Measurements from ENCODE around the gene ZNF570. TPM values are rescaled to one million over a fixed set of nuclear protein-coding genes. Genes with fewer than 3 reads are reported as not detected.
A peak's percentile ranks its signal among the peaks of the same experiment; 100 is the strongest.

ZNF570 gene
- total and polyA plus RNA-seq, 9 of the 15 experiments (the other 6 are each of a cell fraction or from before 2014, with no cell fraction given) = 0.09 to 0.95 (median 0.38) TPM

DNA sequence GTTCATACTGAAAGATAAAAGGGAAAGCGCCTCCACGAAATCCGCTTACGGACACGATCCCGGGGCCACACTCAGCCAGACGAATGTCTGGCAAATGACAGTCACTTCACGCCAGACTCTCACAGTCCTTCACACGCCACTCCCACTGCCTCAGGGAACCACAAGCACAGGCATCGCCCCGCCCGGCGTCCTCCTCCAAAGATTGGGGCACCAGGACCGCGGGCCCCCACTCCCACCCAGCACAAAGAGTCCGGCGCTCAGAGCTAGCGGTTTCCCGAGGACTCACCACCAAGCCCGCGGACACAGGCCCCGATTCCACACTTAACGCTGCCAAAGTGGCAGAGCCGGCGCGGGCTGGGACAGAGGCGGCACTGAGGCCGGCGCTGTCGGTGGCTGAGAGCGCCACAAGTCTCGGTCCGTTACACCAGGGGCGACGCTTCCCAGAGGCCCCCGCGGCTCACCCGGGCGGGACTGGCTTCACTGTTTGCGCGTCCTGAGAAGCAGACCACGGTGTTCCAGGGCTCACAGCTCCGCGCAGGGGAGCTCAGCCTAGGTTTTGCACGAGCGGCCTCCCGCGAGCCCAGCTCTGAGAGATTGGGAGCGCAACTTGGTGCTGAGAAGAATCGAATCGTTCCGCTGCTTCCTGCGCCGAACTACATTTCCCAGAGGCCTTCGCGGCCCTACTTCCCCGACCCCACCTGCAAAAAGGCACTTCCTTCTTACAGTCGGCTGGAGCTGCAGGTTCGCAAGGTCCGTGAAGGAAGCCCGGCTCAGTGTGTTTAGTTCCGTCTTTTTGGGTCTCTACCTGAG is 2.2 kb upstream of the ZNF570 start, which contains the start of gene ZNF569 (continued):
- TF ChIP-seq, protein P1, sequence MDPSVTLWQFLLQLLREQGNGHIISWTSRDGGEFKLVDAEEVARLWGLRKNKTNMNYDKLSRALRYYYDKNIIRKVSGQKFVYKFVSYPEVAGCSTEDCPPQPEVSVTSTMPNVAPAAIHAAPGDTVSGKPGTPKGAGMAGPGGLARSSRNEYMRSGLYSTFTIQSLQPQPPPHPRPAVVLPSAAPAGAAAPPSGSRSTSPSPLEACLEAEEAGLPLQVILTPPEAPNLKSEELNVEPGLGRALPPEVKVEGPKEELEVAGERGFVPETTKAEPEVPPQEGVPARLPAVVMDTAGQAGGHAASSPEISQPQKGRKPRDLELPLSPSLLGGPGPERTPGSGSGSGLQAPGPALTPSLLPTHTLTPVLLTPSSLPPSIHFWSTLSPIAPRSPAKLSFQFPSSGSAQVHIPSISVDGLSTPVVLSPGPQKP (CRISPR knock-in tag; IDR thresholded peaks at IDR 0.05) = no peak
- TF ChIP-seq HDAC8 (tag; IDR thresholded peaks at IDR 0.05) = 0 out of 2 replicates have a peak, but pooled peaks have one; percentile 15
- 0 out of 2 replicates have a peak, but pooled peaks have one; percentile 16 for TF ChIP-seq ZNF175 (CRISPR knock-in tag; IDR thresholded peaks at IDR 0.05; ENCODE audit: low read depth)
- no peak for TF ChIP-seq RBM15 (IDR thresholded peaks at IDR 0.05; ENCODE audit: insufficient read depth, low read length)
- TF ChIP-seq RBM22 (IDR thresholded peaks at IDR 0.05; ENCODE audit: low read depth, low read length, poor library complexity, severe bottlenecking) = no peak
- TF ChIP-seq, protein P2, sequence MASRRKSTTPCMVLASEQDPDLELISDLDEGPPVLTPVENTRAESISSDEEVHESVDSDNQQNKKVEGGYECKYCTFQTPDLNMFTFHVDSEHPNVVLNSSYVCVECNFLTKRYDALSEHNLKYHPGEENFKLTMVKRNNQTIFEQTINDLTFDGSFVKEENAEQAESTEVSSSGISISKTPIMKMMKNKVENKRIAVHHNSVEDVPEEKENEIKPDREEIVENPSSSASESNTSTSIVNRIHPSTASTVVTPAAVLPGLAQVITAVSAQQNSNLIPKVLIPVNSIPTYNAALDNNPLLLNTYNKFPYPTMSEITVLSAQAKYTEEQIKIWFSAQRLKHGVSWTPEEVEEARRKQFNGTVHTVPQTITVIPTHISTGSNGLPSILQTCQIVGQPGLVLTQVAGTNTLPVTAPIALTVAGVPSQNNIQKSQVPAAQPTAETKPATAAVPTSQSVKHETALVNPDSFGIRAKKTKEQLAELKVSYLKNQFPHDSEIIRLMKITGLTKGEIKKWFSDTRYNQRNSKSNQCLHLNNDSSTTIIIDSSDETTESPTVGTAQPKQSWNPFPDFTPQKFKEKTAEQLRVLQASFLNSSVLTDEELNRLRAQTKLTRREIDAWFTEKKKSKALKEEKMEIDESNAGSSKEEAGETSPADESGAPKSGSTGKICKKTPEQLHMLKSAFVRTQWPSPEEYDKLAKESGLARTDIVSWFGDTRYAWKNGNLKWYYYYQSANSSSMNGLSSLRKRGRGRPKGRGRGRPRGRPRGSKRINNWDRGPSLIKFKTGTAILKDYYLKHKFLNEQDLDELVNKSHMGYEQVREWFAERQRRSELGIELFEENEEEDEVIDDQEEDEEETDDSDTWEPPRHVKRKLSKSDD (conservative IDR thresholded peaks at IDR 0.05; ENCODE audit: low read length) = no peak
- peak; percentile 15 for TF ChIP-seq KDM5B (IDR thresholded peaks at IDR 0.05; ENCODE audit: insufficient replicate concordance, low read depth, low read length)
- no peak for TF ChIP-seq ZNF584 (CRISPR knock-in tag; IDR thresholded peaks at IDR 0.05; ENCODE audit: low read depth)
- TF ChIP-seq MTA3 (IDR thresholded peaks at IDR 0.05; ENCODE audit: borderline replicate concordance) = 0 out of 2 replicates have a peak, but pooled peaks have one; percentile 44
- no peak for TF ChIP-seq ZBTB17 (CRISPR knock-in tag; IDR thresholded peaks at IDR 0.05)
- 0 out of 2 replicates have a peak, but pooled peaks have one; percentile 12 for TF ChIP-seq SAFB (IDR thresholded peaks at IDR 0.05; ENCODE audit: borderline replicate concordance, low read depth, low read length)
- peak; percentile 96 for TF ChIP-seq POLR2G (IDR thresholded peaks at IDR 0.05; ENCODE audit: low read depth, low read length)
- TF ChIP-seq KDM4B (IDR thresholded peaks at IDR 0.05; ENCODE audit: borderline replicate concordance in 2 of 2, low read depth in 1 of 2) = peak in 1 of 2 experiments; percentile 89; a peak in 1 of 4 replicates
- peak; percentile 67 for TF ChIP-seq CXXC5 (CRISPR knock-in tag; IDR thresholded peaks at IDR 0.05)
- peak; percentile 29 for TF ChIP-seq C11orf30 (IDR thresholded peaks at IDR 0.05; ENCODE audit: low read depth)
- 0 out of 2 replicates have a peak, but pooled peaks have one; percentile 22 for TF ChIP-seq SRSF3 (IDR thresholded peaks at IDR 0.05; ENCODE audit: insufficient read depth, low read length)
- no peak for TF ChIP-seq KHSRP (IDR thresholded peaks at IDR 0.05)
- TF ChIP-seq L3MBTL2 (IDR thresholded peaks at IDR 0.05) = peak; percentile 48
- TF ChIP-seq, protein P3, sequence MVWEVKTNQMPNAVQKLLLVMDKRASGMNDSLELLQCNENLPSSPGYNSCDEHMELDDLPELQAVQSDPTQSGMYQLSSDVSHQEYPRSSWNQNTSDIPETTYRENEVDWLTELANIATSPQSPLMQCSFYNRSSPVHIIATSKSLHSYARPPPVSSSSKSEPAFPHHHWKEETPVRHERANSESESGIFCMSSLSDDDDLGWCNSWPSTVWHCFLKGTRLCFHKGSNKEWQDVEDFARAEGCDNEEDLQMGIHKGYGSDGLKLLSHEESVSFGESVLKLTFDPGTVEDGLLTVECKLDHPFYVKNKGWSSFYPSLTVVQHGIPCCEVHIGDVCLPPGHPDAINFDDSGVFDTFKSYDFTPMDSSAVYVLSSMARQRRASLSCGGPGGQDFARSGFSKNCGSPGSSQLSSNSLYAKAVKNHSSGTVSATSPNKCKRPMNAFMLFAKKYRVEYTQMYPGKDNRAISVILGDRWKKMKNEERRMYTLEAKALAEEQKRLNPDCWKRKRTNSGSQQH (CRISPR knock-in tag; IDR thresholded peaks at IDR 0.05) = no peak
- TF ChIP-seq ATF7 (IDR thresholded peaks at IDR 0.05) = peak; percentile 61; the same call in 1 of the 2 replicates
- TF ChIP-seq HCFC1 (IDR thresholded peaks at IDR 0.05; ENCODE audit: low read depth, low read length) = peak; percentile 91
